Subcutaneous abdominal adipose tissue (tissue), 5 donors: ENCODE data around the gene TRAPPC10.

Source experiments
- H3K27ac ChIP-seq: one replicate; pipeline ENCODE4 v1.7.0; 2013; ENCODE audit warnings: low read depth, mild to moderate bottlenecking, inconsistent platforms, low read length, moderate library complexity
- H3K27me3 ChIP-seq, 5 donors: one replicate each; pipeline ENCODE4 v1.7.0; 2013; ENCODE audit warnings: low read length in 5 of 5, inconsistent platforms in 1 of 5; ENCODE audit not compliant: control insufficient read depth in 5 of 5, insufficient read depth in 4 of 5
- H3K36me3 ChIP-seq, 5 donors: one replicate each; pipeline ENCODE4 v1.7.0; 2013; ENCODE audit warnings: low read length in 5 of 5; ENCODE audit not compliant: control insufficient read depth in 5 of 5, insufficient read depth in 5 of 5
- H3K4me1 ChIP-seq, 5 donors: one replicate each; pipeline ENCODE4 v1.7.0; 2013; ENCODE audit warnings: low read length in 5 of 5, mild to moderate bottlenecking in 3 of 5, moderate library complexity in 1 of 5; ENCODE audit not compliant: control insufficient read depth in 5 of 5, insufficient read depth in 5 of 5
- H3K4me3 ChIP-seq, 5 donors: one replicate each; pipeline ENCODE4 v1.7.0; 2013; ENCODE audit warnings: low read length in 5 of 5, low read depth in 1 of 5
- H3K9ac ChIP-seq, 5 donors: one replicate each; pipeline ENCODE4 v1.7.0; 2013; ENCODE audit warnings: low read length in 5 of 5, mild to moderate bottlenecking in 4 of 5, moderate library complexity in 3 of 5
- H3K9me3 ChIP-seq, 5 donors: one replicate each; pipeline ENCODE4 v1.7.0; 2013; ENCODE audit warnings: low read length in 5 of 5; ENCODE audit not compliant: control insufficient read depth in 5 of 5
- donor health status: healthy.
- donor health status: healthy.
- donor health status: healthy.
- donor health status: healthy.
- donor health status: healthy.

Gene TRAPPC10

DNA sequence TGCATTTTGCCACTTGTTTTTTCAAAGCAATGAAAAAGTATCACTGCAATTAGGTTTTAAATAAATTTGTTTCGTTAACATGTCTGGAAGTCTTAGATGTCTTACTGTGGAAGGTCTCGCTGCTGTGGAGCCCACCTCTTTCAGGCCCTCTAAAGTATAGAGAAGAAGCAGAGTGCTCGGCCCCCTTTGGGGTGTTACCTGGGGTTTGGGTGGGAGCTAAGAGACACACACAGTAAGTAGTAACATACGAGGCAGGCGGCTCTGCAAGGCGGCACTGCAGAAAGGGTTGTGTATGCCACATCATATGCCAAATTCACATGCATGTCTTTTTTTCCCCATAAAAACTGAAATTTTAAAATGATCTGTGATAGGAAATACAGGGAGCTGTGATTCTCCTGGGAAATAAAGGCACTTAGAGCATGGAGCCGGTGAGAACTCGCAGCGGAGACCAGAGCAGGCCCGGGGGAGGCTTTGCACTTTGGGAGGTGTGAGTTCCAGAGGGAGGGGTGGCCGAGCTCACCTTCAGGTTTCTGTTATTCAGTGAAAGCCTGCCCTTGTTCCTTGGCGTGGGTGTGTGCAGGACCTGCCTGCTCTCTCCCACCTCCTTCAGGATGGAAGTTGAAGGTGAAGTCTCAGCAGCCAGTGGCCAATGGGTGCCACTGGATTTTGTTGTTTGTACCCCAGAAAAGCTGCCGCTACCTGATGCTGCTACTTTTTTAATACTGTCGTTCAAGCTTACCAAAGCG, 59.4 kb downstream of the TRAPPC10 start:
- no peak overlapping the region for H3K4me3 ChIP-seq
- peaks cover 0 to 17% (median 12%) of the 10 kb centered on the region in 5 donors for H3K4me1 ChIP-seq

GRCh38 chr21:44072111-44072510, 60.0 kb downstream of the TRAPPC10 start:
- Histone ChIP-seq H3K4me1 (peaks cover 0 to 12% (median 6%) of the 10 kb centered on the region in 5 donors), H3K27ac (no peak overlapping the region), H3K27me3 (no peaks in the 10 kb centered on the region), H3K4me3 (no peak overlapping the region), H3K9ac (no peak overlapping the region), H3K9me3 (no peaks in the 10 kb centered on the region), H3K36me3 (peaks cover 19 to 71% (median 57%) of the 10 kb centered on the region in 5 donors)

More for the DNA sequence above, 59.4 kb downstream of the TRAPPC10 start:
- Histone ChIP-seq H3K27ac (no peak overlapping the region), H3K27me3 (no peaks in the 10 kb centered on the region), H3K36me3 (peaks cover 17 to 69% (median 54%) of the 10 kb centered on the region in 5 donors), H3K9me3 (no peaks in the 10 kb centered on the region), H3K9ac (no peak overlapping the region)

- Histone ChIP-seq H3K27me3 (no peaks in the 10 kb centered on the region), H3K9me3 (no peaks in the 10 kb centered on the region), H3K27ac (no peak overlapping the region), H3K9ac (no peak overlapping the region), H3K4me1 (no peaks in the 10 kb centered on the region), H3K36me3 (peaks cover 19 to 84% (median 69%) of the 10 kb centered on the region in 5 donors), H3K4me3 (no peak overlapping the region)
Measured at GRCh38 chr21:44074315-44074958, 62.3 kb downstream of the TRAPPC10 start.

DNA sequence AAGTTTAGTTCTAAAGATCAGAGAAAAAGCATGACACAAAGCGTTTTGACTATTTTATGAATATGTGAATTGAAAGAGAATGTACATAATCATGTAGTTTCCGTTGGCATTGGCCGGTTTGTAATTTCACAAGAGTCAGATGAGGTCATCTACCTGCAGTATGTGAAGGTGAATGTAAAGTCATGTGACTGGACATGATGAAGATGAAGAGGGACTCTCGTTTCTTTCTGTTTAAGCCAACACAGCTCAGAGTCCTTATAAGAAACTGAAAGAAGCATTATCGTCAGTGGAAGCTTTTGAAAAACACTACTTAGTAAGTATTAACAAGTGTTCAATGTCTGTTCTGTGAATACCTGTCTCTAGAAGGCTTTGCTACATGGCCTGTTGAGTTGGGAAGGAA, 64.2 kb downstream of the TRAPPC10 start:
- no peak overlapping the region for H3K9ac ChIP-seq
- peaks cover 22 to 84% (median 71%) of the 10 kb centered on the region in 5 donors for H3K36me3 ChIP-seq
- H3K4me3 ChIP-seq = no peak overlapping the region
- no peaks in the 10 kb centered on the region for H3K9me3 ChIP-seq
- H3K27me3 ChIP-seq = no peaks in the 10 kb centered on the region
- no peak overlapping the region for H3K27ac ChIP-seq
- H3K4me1 ChIP-seq = no peaks in the 10 kb centered on the region

DNA sequence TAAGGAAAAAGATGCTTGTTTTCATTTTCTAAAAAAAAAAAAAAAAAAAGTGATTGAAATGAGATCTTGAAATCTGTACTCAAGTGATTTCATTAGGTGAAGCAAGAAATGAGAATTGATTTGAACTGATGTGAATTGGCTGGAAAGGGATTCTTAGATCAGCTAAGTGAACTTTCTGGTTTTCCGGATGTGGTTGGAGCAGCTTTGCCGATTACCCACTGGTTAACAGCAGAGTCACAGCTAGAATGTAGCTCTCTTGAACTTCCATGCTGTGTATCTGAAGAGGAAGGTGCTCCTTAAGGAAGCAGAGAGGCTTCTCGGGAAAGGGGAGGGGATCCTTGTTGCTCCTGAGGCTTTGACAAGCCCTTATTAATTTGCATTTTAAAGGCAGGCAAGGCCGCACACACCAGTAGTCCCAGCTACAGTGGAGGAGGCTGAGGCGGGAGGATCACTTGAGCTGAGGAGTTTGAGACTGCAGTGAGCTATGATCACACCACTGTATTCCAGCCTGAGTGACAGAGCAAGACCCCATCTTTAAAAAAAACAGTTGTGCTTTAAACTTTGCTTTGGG, 66.4 kb downstream of the TRAPPC10 start:
- Histone ChIP-seq H3K27ac (no peak overlapping the region), H3K4me1 (peaks cover 0 to 9% (median 0%) of the 10 kb centered on the region in 5 donors), H3K36me3 (peaks cover 25 to 87% (median 77%) of the 10 kb centered on the region in 5 donors), H3K9ac (no peak overlapping the region), H3K9me3 (no peaks in the 10 kb centered on the region), H3K4me3 (no peak overlapping the region), H3K27me3 (no peaks in the 10 kb centered on the region)

GRCh38 chr21:44079446-44079845, 67.3 kb downstream of the TRAPPC10 start:
- H3K27me3 ChIP-seq = no peaks in the 10 kb centered on the region
- H3K4me1 ChIP-seq = peaks cover 0 to 18% (median 5%) of the 10 kb centered on the region in 5 donors
- no peak overlapping the region for H3K4me3 ChIP-seq
- H3K36me3 ChIP-seq = peaks cover 28 to 90% (median 79%) of the 10 kb centered on the region in 5 donors
- no peak overlapping the region for H3K27ac ChIP-seq
- H3K9ac ChIP-seq = no peak overlapping the region
- no peaks in the 10 kb centered on the region for H3K9me3 ChIP-seq

- Histone ChIP-seq H3K9me3 (no peaks in the 10 kb centered on the region), H3K27ac (no peak overlapping the region), H3K9ac (no peak overlapping the region), H3K27me3 (no peaks in the 10 kb centered on the region), H3K4me3 (no peak overlapping the region), H3K36me3 (peaks cover 27 to 90% (median 79%) of the 10 kb centered on the region in 5 donors), H3K4me1 (peaks cover 0 to 22% (median 5%) of the 10 kb centered on the region in 5 donors)
Measured at GRCh38 chr21:44079846-44080245, 67.7 kb downstream of the TRAPPC10 start.

- H3K4me1 ChIP-seq = peaks cover 2 to 44% (median 23%) of the 10 kb centered on the region in 5 donors
- peaks cover 14 to 90% (median 81%) of the 10 kb centered on the region in 5 donors for H3K36me3 ChIP-seq
- no peaks in the 10 kb centered on the region for H3K27me3 ChIP-seq
- no peaks in the 10 kb centered on the region for H3K9me3 ChIP-seq
- no peak overlapping the region for H3K9ac ChIP-seq
- no peak overlapping the region for H3K4me3 ChIP-seq
- H3K27ac ChIP-seq = no peak overlapping the region
Measured at GRCh38 chr21:44082648-44083440, 70.7 kb downstream of the TRAPPC10 start.

GRCh38 chr21:44083631-44084291, 71.7 kb downstream of the TRAPPC10 start:
- peaks cover 14 to 90% (median 82%) of the 10 kb centered on the region in 5 donors for H3K36me3 ChIP-seq
- H3K27ac ChIP-seq = peak overlapping the region; percentile 30
- H3K4me1 ChIP-seq = peaks cover 2 to 44% (median 23%) of the 10 kb centered on the region in 5 donors
- peak overlapping the region in 2 of 5 donors; percentile 19 to 52 for H3K9ac ChIP-seq
- no peak overlapping the region for H3K4me3 ChIP-seq
- H3K27me3 ChIP-seq = no peaks in the 10 kb centered on the region
- H3K9me3 ChIP-seq = no peaks in the 10 kb centered on the region
